Stimulated activated CD8-positive, alpha-beta memory T cell treated with anti-CD3 and anti-CD28 coated beads, Interleukin-4, amount 100 ng/mL, for 48 hours (primary cell): Measurements from ENCODE around the gene CFAP61.

Experiments used
- DNase-seq: peaks from one replicate; pipeline ENCODE4 v3.0.0-alpha.2; 2020

CFAP61 gene

GRCh38 chr20:20369250-20370093 lies 317.1 kb downstream of the CFAP61 start:
- DNase-seq = peak; percentile 46

- DNase-seq = no peak
These were observed 317.8 kb downstream of the CFAP61 start for GRCh38 chr20:20370094-20370575.

- no peak for DNase-seq
These were observed 318.8 kb downstream of the CFAP61 start for GRCh38 chr20:20371083-20371482.

- no peak for DNase-seq
These were observed 319.3 kb downstream of the CFAP61 start for GRCh38 chr20:20371681-20372080.

GRCh38 chr20:20373091-20373571 lies 320.8 kb downstream of the CFAP61 start:
- DNase-seq = no peak

GRCh38 chr20:20375862-20376261 lies 323.5 kb downstream of the CFAP61 start:
- DNase-seq = no peak

- no peak for DNase-seq
These were observed 333.9 kb downstream of the CFAP61 start for GRCh38 chr20:20386192-20386591.

- no peak for DNase-seq
These were observed 338.1 kb downstream of the CFAP61 start for GRCh38 chr20:20390393-20390792.

GRCh38 chr20:20391115-20391514 lies 338.8 kb downstream of the CFAP61 start:
- no peak for DNase-seq

GRCh38 chr20:20391766-20392165 lies 339.4 kb downstream of the CFAP61 start:
- DNase-seq = no peak

GRCh38 chr20:20393207-20394120 lies 341.1 kb downstream of the CFAP61 start:
- no peak for DNase-seq

- no peak for DNase-seq
These were observed 342.8 kb downstream of the CFAP61 start for GRCh38 chr20:20395087-20395486.

GRCh38 chr20:20395903-20396568 lies 343.7 kb downstream of the CFAP61 start:
- DNase-seq = no peak

GRCh38 chr20:20396794-20397193 lies 344.5 kb downstream of the CFAP61 start:
- no peak for DNase-seq

GRCh38 chr20:20398123-20398522 lies 345.8 kb downstream of the CFAP61 start:
- DNase-seq = no peak

GRCh38 chr20:20399531-20400500 lies 347.5 kb downstream of the CFAP61 start:
- DNase-seq = no peak

- no peak for DNase-seq
These were observed 349.7 kb downstream of the CFAP61 start for GRCh38 chr20:20401991-20402390.

GRCh38 chr20:20404633-20405032 lies 352.3 kb downstream of the CFAP61 start:
- DNase-seq = no peak

- no peak for DNase-seq
These were observed 353.3 kb downstream of the CFAP61 start for GRCh38 chr20:20405623-20406022.

GRCh38 chr20:20406306-20406705 lies 354.0 kb downstream of the CFAP61 start:
- DNase-seq = no peak
